Keratinocyte (primary cell): ENCODE measurements around the gene HIP1. TPM values are rescaled to one million over a fixed set of nuclear protein-coding genes. Genes with fewer than 3 reads are reported as not detected.
"Not testable (repeated sequence)": the region's sequence is repeated elsewhere in the genome, so short reads cannot be mapped to it uniquely, and the experiment has no call there.

Source experiments
- DNase-seq: peaks from one replicate; pipeline ENCODE4 v3.0.0-alpha.2; 2011; ENCODE audit warnings: low read depth, missing footprints, low spot score
- FAIRE-seq: peaks from 2 replicates; lab custom pipeline; 2011; peaks lifted over from hg19 to GRCh38; lab: Jason Lieb, UNC
- H2AFZ ChIP-seq: 2 replicates; pipeline ENCODE4 v1.6.0; 2012; ENCODE audit warnings: low read length, control low read depth, inconsistent platforms; ENCODE audit not compliant: control insufficient read depth
- H3K27ac ChIP-seq: 2 replicates; pipeline ENCODE4 v1.5.1; 2011; ENCODE audit warnings: low read length; ENCODE audit not compliant: control insufficient read depth, insufficient read depth
- H3K27me3 ChIP-seq: 3 replicates; pipeline ENCODE4 v1.6.0; 2011; ENCODE audit warnings: low read length; ENCODE audit not compliant: control insufficient read depth, insufficient read depth; ENCODE audit errors: extremely low read depth
- H3K36me3 ChIP-seq, 2 experiments: 2 replicates in 1 of 2; 3 replicates in 1 of 2; pipeline ENCODE4 v1.5.1; 2011; ENCODE audit warnings: low read length in 2 of 2, mild to moderate bottlenecking in 1 of 2; ENCODE audit not compliant: control insufficient read depth in 2 of 2, insufficient read depth in 2 of 2; ENCODE audit errors: extremely low read depth in 1 of 2
- H3K4me1 ChIP-seq: 3 replicates; pipeline ENCODE4 v1.5.1; 2011; ENCODE audit warnings: low read length; ENCODE audit not compliant: control insufficient read depth, insufficient read depth; ENCODE audit errors: extremely low read depth
- H3K4me2 ChIP-seq: 3 replicates; pipeline ENCODE4 v1.6.0; 2011; ENCODE audit warnings: low read depth, low read length; ENCODE audit not compliant: control insufficient read depth, insufficient read depth; ENCODE audit errors: extremely low read depth
- H3K4me3 ChIP-seq, 3 experiments: fragments of 200-600 bp in 1 of 3; sonication (generic) in 1 of 3; 2 replicates in 2 of 3; 3 replicates in 1 of 3; pipeline ENCODE4 v1.5.1; 2011 to 2016; ENCODE audit warnings: low read length in 3 of 3, mild to moderate bottlenecking in 3 of 3, control low read depth in 2 of 3, inconsistent platforms in 1 of 3, low read depth in 1 of 3, mixed read lengths in 1 of 3, mixed run types in 1 of 3, moderate library complexity in 1 of 3; ENCODE audit not compliant: control insufficient read depth in 2 of 3, insufficient read depth in 2 of 3; ENCODE audit errors: extremely low read depth in 1 of 3
- H3K79me2 ChIP-seq: 2 replicates; pipeline ENCODE4 v1.6.0; 2012; ENCODE audit warnings: low read length; ENCODE audit not compliant: control insufficient read depth, insufficient read depth
- H3K9ac ChIP-seq: 3 replicates; pipeline ENCODE4 v1.6.0; 2011; ENCODE audit warnings: low read length; ENCODE audit not compliant: control insufficient read depth, insufficient read depth; ENCODE audit errors: extremely low read depth
- H3K9me1 ChIP-seq: 3 replicates; pipeline ENCODE4 v1.6.0; 2011; ENCODE audit warnings: low read length; ENCODE audit not compliant: control insufficient read depth, insufficient read depth; ENCODE audit errors: extremely low read depth
- H3K9me3 ChIP-seq: 2 replicates; pipeline ENCODE4 v1.5.1; 2012; ENCODE audit warnings: low read depth, low read length; ENCODE audit not compliant: control insufficient read depth
- H4K20me1 ChIP-seq: 3 replicates; pipeline ENCODE4 v1.6.0; 2011; ENCODE audit warnings: low read length; ENCODE audit not compliant: control insufficient read depth, insufficient read depth; ENCODE audit errors: extremely low read depth
- EZH2 ChIP-seq: IDR thresholded peaks from one replicate; pipeline ENCODE4 v1.6.1; 2012; ENCODE audit warnings: inconsistent platforms, mild to moderate bottlenecking, low read length, moderate library complexity
- dilution Hi-C: fragments of 300-500 bp; cut with MboI; formaldehyde crosslinking; loops from one replicate; pipeline ENCODE4 v1.7.0; 2020; ENCODE audit warnings: low sequenced_read_pairs; ENCODE audit not compliant: extremely low pct_ligation_motif_present
- polyA plus RNA-seq, 5 experiments: library from polyadenylated mRNA; depleted of rRNA in 3 of 5; stranded (reverse) in 3 of 5; stranded (forward) in 1 of 5; unstranded in 1 of 5; fragments of >200 nt; gene quantifications; 1 replicate in 1 of 5; 2 replicates in 3 of 5; 3 replicates in 1 of 5; pipeline versions ENCODE4 v1.2.1 to v1.2.3, GENCODE V29; 2011 to 2012; ENCODE audit warnings: missing spikeins in 2 of 5, low read depth in 1 of 5, low replicate concordance in 1 of 5
- TF ChIP-seq, protein P1 (sequence below), 3 experiments: IDR thresholded peaks in 1 of 3; conservative IDR thresholded peaks in 1 of 3; optimal IDR thresholded peaks in 1 of 3; 2 replicates in 2 of 3; 3 replicates in 1 of 3; pipeline versions ENCODE3 to v1.5.1; 2011; ENCODE audit warnings: low read length in 3 of 3, mild to moderate bottlenecking in 3 of 3, moderate library complexity in 2 of 3, control low read depth in 1 of 3, inconsistent platforms in 1 of 3; ENCODE audit not compliant: insufficient read depth in 2 of 3; ENCODE audit errors: extremely low read depth in 1 of 3

Gene HIP1
- polyA plus RNA-seq, 1 donor (not counting 4 experiments of a cell fraction or from before 2014, with no cell fraction given) = 5.0 TPM

DNA sequence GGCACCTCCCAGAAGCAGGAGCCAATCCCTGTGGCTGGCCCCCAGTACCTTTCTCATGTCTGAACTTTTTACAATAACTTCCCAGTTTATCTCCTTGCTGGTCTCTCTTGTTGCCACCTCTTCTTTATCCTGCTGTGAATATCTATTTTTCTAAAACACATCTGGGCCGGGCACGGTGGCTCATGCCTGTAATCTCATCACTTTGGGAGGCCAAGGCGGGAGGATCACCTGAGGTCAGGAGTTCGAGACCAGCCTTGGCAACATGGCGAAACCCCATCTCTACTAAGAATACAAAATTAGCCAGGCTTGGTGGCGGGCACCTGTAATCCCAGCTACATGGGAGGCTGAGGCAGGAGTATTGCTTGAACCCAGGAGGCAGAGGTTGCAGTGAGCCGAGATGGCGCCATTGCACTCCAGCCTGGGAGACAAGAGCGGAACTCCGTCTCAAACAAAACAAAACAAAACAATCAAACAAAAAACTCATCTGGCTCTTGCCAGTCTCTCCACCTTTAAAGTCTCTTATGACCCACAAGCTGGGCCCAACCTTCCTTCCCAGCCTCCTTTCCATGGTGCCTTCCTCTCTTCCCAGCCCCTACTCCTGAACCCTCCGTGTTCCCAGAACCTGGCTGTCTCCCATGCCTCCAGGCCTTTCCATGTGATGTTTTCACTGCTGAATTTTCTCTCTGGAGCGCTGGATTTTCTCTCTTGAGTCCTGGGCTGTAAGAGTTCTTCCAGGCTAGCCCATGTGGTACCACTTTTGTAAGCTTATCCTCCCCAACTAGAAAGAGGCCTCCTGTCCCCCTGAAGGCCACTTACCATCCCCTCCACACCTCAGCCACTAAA lies 51.3 kb downstream of the HIP1 start:
- no peaks in the 10 kb centered on the region for H3K9me3 ChIP-seq
- H3K27me3 ChIP-seq = no peaks in the 10 kb centered on the region

DNA sequence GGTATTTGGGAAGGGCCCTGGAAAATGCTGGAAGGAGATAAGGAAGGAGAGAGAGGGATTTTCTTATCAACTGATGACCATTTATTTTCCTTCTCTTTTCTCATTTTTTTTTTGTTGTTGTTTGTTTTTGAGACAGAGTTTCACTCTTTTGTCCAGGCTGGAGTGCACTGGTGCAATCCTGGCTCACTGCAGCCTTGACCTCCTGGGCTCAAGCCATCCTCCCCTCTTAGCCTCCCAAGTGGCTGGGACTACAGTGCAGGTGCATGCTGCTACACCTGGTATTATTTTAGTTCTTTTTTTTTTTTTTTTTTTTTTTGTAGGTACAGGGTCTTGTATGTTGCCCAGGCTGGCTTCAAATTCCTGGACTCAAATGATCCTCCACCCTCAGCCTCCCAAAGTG lies 52.2 kb downstream of the HIP1 start:
- Histone ChIP-seq H3K4me3 (no peak overlapping the region), H3K27ac (no peak overlapping the region), H4K20me1 (no peaks in the 10 kb centered on the region), H3K4me1 (no peaks in the 10 kb centered on the region), H3K4me2 (no peak overlapping the region), H3K36me3 (no peaks in the 10 kb centered on the region), H3K9me1 (no peaks in the 10 kb centered on the region), H3K79me2 (no peaks in the 10 kb centered on the region), H3K27me3 (no peaks in the 10 kb centered on the region), H2AFZ (no peak overlapping the region), H3K9me3 (no peaks in the 10 kb centered on the region), H3K9ac (no peak overlapping the region)
- DNase-seq (no peak), FAIRE-seq (no peak)
- dilution Hi-C loops = no loop called here
- TF ChIP-seq, protein P1, sequence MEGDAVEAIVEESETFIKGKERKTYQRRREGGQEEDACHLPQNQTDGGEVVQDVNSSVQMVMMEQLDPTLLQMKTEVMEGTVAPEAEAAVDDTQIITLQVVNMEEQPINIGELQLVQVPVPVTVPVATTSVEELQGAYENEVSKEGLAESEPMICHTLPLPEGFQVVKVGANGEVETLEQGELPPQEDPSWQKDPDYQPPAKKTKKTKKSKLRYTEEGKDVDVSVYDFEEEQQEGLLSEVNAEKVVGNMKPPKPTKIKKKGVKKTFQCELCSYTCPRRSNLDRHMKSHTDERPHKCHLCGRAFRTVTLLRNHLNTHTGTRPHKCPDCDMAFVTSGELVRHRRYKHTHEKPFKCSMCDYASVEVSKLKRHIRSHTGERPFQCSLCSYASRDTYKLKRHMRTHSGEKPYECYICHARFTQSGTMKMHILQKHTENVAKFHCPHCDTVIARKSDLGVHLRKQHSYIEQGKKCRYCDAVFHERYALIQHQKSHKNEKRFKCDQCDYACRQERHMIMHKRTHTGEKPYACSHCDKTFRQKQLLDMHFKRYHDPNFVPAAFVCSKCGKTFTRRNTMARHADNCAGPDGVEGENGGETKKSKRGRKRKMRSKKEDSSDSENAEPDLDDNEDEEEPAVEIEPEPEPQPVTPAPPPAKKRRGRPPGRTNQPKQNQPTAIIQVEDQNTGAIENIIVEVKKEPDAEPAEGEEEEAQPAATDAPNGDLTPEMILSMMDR (optimal IDR thresholded peaks at IDR 0.05 in 1 of 3, IDR thresholded peaks at IDR 0.05 in 1 of 3, conservative IDR thresholded peaks at IDR 0.05 in 1 of 3; ENCODE audit: extremely low read depth in 1 of 3, insufficient read depth in 2 of 3, low read length in 3 of 3) = no peak
- TF ChIP-seq EZH2 = no peak

More for the DNA sequence above, 51.3 kb downstream of the HIP1 start:
- Histone ChIP-seq H3K36me3 (no peaks in the 10 kb centered on the region), H4K20me1 (no peaks in the 10 kb centered on the region), H3K9me1 (no peaks in the 10 kb centered on the region), H3K4me3 (no peak overlapping the region), H3K27ac (no peak overlapping the region), H3K79me2 (no peaks in the 10 kb centered on the region), H3K4me1 (no peaks in the 10 kb centered on the region), H2AFZ (no peak overlapping the region), H3K9ac (no peak overlapping the region), H3K4me2 (no peak overlapping the region)
- TF ChIP-seq EZH2 = no peak
- TF ChIP-seq, protein P1 (optimal IDR thresholded peaks at IDR 0.05 in 1 of 3, IDR thresholded peaks at IDR 0.05 in 1 of 3, conservative IDR thresholded peaks at IDR 0.05 in 1 of 3; ENCODE audit: extremely low read depth in 1 of 3, insufficient read depth in 2 of 3, low read length in 3 of 3) = no peak
- no peak for DNase-seq
- FAIRE-seq = no peak
- dilution Hi-C loops = no loop called here

DNA sequence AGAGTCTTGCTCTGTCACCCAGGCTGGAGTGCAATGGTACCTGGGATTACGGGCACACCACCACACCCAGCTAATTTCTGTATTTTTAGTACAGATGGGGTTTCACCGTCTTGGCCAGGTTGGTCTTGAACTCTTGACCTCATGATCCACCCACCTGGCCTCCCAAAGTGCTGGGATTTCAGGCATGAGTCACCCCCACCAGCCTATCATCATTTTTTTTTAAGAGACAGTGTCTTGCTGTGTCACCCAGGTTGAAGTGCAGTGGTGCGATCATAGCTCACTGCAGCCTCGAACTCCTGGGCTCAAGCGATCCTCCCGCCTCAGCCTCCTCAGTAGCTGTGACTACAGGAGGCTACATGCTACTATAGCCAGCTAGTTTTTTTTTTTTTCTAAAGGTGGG lies 56.7 kb downstream of the HIP1 start:
- H3K79me2 ChIP-seq, H3K4me2 ChIP-seq, H3K36me3 ChIP-seq, H2AFZ ChIP-seq, H3K27me3 ChIP-seq, dilution Hi-C loops, FAIRE-seq, H3K9ac ChIP-seq, H3K9me1 ChIP-seq, H3K4me3 ChIP-seq, H3K9me3 ChIP-seq, H4K20me1 ChIP-seq, DNase-seq, H3K27ac ChIP-seq, H3K4me1 ChIP-seq: not testable (repeated sequence)
